Loucy (cell line): ENCODE measurements around the gene CREB1.

Experiments used
- EZH2phosphoT487 ChIP-seq: fragments of 200-600 bp; IDR thresholded peaks from 2 replicates; pipeline ENCODE4 v1.6.1; 2018; ENCODE audit warnings: antibody characterized with exemption, mild to moderate bottlenecking, moderate library complexity, borderline replicate concordance
- TF ChIP-seq, protein P1 (sequence below): fragments of 200-600 bp; sonication (generic); conservative IDR thresholded peaks from 2 replicates; pipeline ENCODE4 v1.5.1; 2014; ENCODE audit warnings: mild to moderate bottlenecking, antibody characterized with exemption, low read length

DNA sequence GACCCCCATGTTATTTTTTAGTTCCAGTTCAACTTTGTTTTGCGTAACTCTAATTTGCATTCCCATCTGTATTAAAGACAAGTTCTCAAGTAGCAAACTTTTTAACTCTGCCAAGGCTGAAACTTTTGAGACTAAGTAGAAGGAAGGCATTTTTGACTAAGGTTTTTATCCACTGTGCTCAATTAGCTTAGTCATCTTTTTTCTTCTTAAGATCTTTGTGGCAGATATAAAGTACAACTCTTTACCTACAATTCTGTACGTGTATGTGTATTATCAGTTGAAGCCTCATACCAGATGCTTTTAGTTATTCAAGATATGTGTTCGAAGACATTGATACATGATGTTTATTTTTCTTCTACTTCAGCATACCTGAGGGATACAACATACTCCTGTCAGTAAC lies 41.6 kb downstream of the CREB1 start:
- TF ChIP-seq EZH2phosphoT487, result no peak
- TF ChIP-seq, protein P1, sequence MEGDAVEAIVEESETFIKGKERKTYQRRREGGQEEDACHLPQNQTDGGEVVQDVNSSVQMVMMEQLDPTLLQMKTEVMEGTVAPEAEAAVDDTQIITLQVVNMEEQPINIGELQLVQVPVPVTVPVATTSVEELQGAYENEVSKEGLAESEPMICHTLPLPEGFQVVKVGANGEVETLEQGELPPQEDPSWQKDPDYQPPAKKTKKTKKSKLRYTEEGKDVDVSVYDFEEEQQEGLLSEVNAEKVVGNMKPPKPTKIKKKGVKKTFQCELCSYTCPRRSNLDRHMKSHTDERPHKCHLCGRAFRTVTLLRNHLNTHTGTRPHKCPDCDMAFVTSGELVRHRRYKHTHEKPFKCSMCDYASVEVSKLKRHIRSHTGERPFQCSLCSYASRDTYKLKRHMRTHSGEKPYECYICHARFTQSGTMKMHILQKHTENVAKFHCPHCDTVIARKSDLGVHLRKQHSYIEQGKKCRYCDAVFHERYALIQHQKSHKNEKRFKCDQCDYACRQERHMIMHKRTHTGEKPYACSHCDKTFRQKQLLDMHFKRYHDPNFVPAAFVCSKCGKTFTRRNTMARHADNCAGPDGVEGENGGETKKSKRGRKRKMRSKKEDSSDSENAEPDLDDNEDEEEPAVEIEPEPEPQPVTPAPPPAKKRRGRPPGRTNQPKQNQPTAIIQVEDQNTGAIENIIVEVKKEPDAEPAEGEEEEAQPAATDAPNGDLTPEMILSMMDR, result no peak
